ENCODE measurements around the gene PELI3. TPM values are rescaled to one million over a fixed set of nuclear protein-coding genes. Genes with fewer than 3 reads are reported as not detected.

PELI3 gene
- polyA plus RNA-seq, 1 donor: 8.6 TPM

DNA sequence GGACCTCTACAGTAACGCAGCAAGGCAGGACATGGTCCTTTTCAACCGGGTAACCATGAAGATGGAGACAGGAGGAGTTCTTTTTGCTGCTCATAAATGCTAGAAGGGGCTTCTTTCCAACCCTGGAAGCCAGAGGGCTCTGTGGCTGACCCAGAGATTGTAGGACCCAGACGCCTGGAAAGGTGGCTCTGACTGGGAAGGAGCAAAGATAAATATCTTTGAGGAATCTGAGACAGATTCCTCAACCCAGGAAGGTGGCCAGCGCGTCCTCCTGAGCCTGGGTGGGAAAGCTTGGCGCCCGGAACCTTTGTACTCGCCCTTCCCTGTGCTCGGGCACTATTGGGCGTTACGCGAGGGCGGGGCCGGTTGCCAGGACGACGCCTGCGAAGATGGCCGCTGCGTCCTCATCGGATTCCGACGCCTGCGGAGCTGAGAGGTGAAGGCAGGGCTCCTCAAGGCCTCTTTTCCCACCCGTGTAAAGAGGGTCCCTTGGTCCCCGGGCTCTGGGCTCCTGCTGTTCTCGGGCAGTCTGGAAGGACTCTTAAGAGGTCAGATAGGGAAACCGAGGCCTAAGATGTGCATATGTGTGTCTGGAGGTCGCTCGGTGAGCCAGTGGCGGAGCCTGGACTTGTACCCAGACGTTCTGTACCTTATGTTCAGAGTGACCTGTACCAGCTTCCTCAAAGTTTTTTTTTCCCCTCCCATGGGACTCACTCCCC, 43.7 kb downstream of the PELI3 start, which contains the start of gene BBS1:
Gene BBS1 (plus strand): TSS at position 365 of the 719 bp plus-strand sequence. CDS start 25 bp downstream, at position 390.
- peak; percentile 88 for DNase-seq

DNA sequence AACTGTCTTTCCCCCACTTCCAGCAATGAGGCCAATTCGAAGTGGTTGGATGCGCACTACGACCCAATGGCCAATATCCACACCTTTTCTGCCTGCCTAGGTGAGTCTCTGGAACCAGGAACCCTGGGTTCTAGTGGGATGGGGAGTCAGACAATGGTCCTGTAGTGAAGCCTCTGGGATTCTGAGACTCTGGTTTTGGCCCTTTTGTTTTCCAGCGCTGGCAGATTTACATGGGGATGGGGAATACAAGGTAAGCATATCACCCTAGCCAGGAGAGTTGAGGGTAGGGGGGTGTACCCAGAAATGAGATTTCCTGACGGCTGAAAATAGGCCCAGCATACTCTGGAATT, 44.3 kb downstream of the PELI3 start:
- DNase-seq: no peak

DNA sequence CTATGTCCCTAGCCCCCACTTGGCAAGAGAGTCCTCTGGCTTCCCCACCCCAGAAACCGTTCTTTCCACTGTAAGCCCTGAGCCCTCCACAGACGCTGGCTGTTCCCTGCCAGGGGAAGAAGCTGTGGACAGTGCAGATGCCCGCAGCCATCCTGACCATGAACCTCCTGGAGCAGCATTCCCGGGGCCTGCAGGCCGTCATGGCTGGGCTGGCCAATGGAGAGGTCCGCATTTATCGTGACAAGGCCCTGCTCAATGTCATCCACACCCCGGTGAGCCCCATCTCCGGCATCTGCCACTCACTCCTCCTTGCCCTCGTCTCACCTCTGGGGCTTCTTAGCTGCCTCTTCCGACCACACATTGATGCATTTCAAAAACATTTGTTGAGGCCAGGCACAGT, 56.9 kb downstream of the PELI3 start:
- no peak for DNase-seq

DNA sequence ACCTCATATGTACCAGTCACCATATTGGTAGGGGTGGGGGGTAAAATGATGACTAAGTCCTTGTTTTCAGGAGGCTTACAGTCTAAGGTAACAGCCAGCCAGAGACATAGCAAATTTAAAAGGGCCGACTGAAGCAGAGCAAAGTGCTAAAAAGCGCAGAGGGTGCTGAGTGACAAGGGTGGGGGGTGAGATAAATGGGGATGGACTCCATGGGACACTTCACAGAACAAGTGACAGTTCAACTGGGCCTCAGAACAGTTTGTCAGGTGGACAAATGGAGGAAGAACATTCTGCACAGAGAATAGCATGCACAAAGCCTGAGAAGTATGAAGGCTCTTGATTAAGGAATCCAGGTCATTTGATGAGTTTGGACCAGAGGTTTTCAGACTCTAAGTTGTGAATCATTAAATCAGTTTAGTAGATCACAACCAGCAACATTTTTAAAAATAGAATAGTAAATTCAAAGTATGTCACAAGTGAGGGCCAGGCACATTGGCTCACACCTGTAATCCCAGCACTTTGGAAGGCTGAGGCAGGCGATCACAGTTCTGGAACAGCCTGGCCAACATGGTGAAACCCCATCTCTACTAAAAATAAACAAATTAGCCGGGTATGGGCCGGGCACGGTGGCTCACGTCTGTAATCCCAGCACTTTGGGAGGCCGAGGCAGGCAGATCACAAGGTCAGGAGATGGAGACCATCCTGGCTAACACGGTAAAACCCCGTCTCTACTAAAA, 57.8 kb downstream of the PELI3 start:
- no peak for DNase-seq

Other genes with a start within 250 kb of the PELI3 start
- 22.7 TPM for gene KLC2, start 209.2 kb upstream of the PELI3 start, polyA plus RNA-seq (ENCODE audit: insufficient read length)
- gene RAB1B, start 198.3 kb upstream of the PELI3 start, polyA plus RNA-seq (ENCODE audit: insufficient read length): 96.1 TPM
- gene CNIH2, start 188.7 kb upstream of the PELI3 start, polyA plus RNA-seq (ENCODE audit: insufficient read length): 3.2 TPM
- 42.6 TPM for gene YIF1A, start 177.8 kb upstream of the PELI3 start, polyA plus RNA-seq (ENCODE audit: insufficient read length)
- not detected for gene TMEM151A, start 175.0 kb upstream of the PELI3 start, polyA plus RNA-seq (ENCODE audit: insufficient read length)
- 106 TPM for gene CD248, start 149.9 kb upstream of the PELI3 start, polyA plus RNA-seq (ENCODE audit: insufficient read length)
- 11.5 TPM for gene RIN1, start 130.5 kb upstream of the PELI3 start, polyA plus RNA-seq (ENCODE audit: insufficient read length)
- 21.8 TPM for gene BRMS1, start 121.8 kb upstream of the PELI3 start, polyA plus RNA-seq (ENCODE audit: insufficient read length)
- 22.0 TPM for gene B4GAT1, start 119.3 kb upstream of the PELI3 start, polyA plus RNA-seq (ENCODE audit: insufficient read length)
- 40.8 TPM for gene SLC29A2, start 95.1 kb upstream of the PELI3 start, polyA plus RNA-seq (ENCODE audit: insufficient read length)
- 0.21 TPM for gene NPAS4, start 45.9 kb upstream of the PELI3 start, polyA plus RNA-seq (ENCODE audit: insufficient read length)
- 45.9 TPM for gene MRPL11, start 28.1 kb upstream of the PELI3 start, polyA plus RNA-seq (ENCODE audit: insufficient read length)
- gene DPP3, start 13.5 kb downstream of the PELI3 start, polyA plus RNA-seq (ENCODE audit: insufficient read length): 25.7 TPM
- 21.4 TPM for gene BBS1, start 43.7 kb downstream of the PELI3 start, polyA plus RNA-seq (ENCODE audit: insufficient read length)
- gene ZDHHC24, start 79.1 kb downstream of the PELI3 start, polyA plus RNA-seq (ENCODE audit: insufficient read length): 4.6 TPM
- gene ACTN3, start 80.0 kb downstream of the PELI3 start, polyA plus RNA-seq (ENCODE audit: insufficient read length): 141 TPM
- gene CTSF, start 101.7 kb downstream of the PELI3 start, polyA plus RNA-seq (ENCODE audit: insufficient read length): 27.0 TPM
- 0.25 TPM for gene CCDC87, start 126.2 kb downstream of the PELI3 start, polyA plus RNA-seq (ENCODE audit: insufficient read length)
- 39.3 TPM for gene CCS, start 126.3 kb downstream of the PELI3 start, polyA plus RNA-seq (ENCODE audit: insufficient read length)
- gene RBM14, start 149.7 kb downstream of the PELI3 start, polyA plus RNA-seq (ENCODE audit: insufficient read length): 51.5 TPM
- gene RBM4, start 171.8 kb downstream of the PELI3 start, polyA plus RNA-seq (ENCODE audit: insufficient read length): 141 TPM
- gene RBM4B, start 211.0 kb downstream of the PELI3 start, polyA plus RNA-seq (ENCODE audit: insufficient read length): 38.0 TPM